Stimulated activated CD4-positive, alpha-beta T cell treated with anti-CD3 and anti-CD28 coated beads, Interleukin-4, amount 100 ng/mL, for 48 hours (primary cell): Measurements from ENCODE around the gene NRCAM.
"Not testable (repeated sequence)": the region's sequence is repeated elsewhere in the genome, so short reads cannot be mapped to it uniquely, and the experiment has no call there.

ENCODE experiments used
- DNase-seq, 2 donors: peaks; one replicate each; pipeline ENCODE4 v3.0.0-alpha.2; 2020; ENCODE audit warnings: low read depth in 2 of 2

NRCAM gene

DNA sequence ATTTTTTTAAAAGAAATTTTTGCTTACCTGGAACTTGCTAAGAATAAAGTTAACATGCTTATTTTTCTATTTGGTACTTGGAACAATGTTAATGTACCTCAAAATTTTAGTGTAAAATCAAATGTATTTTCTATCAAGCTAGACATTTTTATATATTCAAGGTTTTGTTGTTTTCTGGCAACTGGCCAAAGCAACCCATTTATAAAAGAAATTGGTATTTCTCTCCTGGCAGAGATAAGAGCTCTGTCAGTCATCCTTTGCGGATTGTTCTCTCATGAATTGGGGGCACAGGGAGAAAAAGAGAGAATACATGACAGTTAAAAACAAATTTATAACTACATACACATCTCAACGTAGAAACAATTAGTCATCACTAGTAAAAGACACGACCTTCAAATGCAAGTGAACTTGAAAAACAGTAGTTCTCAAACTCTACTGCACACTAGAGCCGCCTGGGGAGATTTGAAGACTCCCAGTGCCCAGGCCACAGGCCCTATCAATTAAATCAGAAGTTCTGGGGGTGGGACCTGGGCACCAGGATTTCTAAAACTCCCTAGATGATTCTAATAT, 173.7 kb downstream of the NRCAM start:
- no peak for DNase-seq

GRCh38 chr7:108280136-108280535, 176.1 kb downstream of the NRCAM start:
- no peak for DNase-seq

DNA sequence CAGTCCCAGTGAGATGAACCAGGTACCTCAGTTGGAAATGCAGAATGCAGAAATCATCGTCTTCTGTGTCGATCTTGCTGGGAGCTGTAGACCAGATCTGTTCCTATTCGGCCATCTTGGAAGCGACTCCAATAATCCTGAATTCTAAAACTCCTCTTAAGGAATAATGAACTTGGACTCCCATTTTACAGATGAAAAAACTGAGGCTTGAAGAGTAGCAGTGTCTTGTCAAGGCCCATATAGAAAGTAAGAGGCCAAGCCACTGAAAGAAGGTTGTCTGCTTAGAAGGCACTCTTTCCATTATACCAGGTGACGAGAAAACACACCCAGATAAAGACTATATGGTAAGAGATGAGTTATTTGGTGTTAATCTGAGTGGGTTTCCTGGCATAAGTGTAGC, 177.5 kb downstream of the NRCAM start:
- DNase-seq = no peak

- DNase-seq = no peak
These were observed 178.0 kb downstream of the NRCAM start for GRCh38 chr7:108278281-108278680.

- not testable (repeated sequence) for DNase-seq
These were observed 181.8 kb downstream of the NRCAM start for GRCh38 chr7:108274447-108274846.

DNA sequence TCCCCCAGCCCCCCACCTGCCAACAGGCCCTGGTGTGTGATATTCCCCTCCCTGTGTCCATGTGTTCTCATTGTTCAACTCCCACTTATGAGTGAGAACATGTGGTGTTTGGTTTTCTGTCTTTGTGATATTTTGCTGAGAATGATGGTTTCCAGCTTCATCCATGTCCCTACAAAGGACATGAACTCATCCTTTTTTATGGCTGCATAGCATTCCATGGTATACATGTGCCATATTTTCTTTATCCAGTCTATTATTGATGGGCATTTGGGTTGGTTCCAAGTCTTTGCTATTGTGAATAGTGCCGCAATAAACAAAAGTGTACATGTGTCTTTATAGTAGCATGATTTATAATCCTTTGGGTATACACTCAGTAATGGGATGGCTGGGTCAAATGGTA, 183.3 kb downstream of the NRCAM start:
- not testable (repeated sequence) for DNase-seq

DNA sequence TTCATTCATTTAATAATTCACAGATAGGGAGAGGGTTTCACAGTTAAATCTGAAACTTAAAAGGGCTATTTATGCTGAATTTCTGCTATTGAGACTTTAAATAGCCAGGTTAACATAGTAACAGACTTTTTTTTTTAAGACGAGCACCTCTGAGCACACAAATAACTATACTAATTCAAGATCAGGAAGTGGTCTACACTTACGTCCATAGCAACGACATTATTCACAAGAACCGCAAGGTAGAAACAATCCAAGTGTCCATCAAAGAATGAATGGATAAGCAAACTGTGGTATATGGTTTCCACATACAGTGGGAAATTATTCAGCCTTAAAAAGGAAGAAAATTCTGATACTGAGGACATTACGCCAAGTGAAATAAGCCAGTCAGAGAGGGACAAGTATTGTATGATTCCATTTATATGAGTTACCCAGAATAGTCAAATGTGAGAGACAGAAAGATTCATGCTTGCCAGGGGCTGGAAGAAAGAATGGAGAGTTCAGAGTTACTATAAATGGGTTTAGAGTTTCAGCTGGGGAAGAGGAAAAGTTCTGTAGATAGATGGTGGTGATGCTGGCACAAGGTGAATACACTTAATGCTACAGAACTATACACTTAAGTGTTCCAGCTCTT, 185.7 kb downstream of the NRCAM start:
- no peak for DNase-seq

DNA sequence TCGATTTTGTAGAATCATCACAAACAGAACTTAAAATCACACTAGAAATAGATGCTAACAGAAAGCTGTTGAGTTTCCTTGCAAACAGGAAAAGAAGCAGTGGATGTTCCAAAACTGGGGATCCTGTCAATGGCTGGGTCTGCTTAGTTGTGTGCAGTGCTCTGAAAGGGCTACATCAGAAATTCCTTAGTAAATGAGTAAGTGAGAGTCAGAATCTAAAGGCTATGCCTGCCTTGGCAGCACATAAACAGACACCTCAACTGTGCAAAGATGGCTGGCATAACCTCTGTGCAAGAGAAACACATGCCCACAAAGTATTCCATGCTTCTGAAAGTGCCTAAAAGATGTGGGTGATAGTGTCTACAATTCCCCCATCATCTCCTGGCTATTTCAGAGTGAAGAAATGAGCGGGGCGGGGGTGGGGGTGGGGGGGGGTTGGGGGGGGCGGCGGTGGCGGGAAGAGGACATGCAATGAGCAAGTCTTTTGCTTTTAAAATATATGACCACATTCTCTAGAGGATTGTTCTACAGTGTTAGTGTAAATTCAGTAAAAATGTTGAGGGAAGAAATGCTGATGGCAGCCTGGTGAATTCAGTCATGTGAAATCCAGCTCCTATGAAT, 187.9 kb downstream of the NRCAM start:
- no peak for DNase-seq

DNA sequence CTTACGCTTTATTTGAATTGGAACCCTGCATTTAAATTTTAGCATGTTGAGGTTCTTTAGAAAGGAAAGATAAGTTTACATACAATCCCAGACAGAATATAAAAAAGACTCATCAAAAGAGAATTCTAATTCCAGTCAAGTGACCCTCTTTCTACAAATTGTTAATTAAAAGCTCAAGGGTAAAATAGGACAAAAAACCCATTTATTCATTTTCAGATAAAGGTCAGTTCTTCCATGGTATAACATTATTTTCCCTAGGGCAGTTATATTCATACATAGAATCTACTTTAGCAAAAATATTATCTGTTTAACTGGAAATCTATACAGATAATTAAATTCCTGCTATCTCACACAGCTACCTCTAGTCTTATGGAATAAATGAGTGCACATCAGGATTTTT, 188.6 kb downstream of the NRCAM start:
- no peak for DNase-seq

DNA sequence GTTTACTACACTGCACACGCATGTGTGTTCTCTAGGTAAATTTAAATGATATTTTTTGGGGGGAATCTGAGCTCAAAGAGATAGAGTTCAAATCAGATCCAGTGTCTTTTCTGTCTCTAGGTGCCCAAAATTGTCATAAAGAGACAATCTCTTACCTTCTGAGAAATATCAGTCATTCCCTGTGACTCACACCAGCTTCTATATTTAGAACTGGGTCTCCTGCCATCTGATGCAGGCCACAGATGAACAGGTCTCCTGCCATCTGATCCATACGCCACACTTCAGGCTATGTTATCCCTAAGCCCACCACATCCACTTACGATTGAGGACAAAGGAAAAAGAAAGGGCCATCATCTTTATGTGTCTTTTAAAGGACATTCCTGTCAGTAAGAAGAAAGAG, 189.7 kb downstream of the NRCAM start:
- DNase-seq = no peak

- DNase-seq = no peak
These were observed 190.2 kb downstream of the NRCAM start for GRCh38 chr7:108266035-108266434.

DNA sequence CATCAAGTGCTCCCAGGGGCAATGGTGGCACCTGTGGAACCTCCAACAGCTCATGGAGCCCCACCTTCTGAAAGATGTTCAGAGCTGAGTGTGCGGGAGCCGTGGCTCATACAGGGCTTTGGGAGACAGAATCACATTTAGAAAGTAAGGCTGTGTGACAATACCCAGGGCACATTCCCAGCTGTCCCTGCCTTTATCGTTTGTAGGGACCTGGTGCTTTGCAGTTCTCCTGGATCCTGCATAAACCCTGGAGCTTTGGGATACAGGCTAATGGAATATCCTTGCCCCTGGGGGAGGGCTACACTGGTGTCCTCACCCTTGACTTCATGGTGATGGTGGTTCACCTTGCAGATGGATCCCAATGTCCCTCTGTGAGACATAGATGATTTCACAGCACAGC, 191.2 kb downstream of the NRCAM start:
- DNase-seq = no peak

DNA sequence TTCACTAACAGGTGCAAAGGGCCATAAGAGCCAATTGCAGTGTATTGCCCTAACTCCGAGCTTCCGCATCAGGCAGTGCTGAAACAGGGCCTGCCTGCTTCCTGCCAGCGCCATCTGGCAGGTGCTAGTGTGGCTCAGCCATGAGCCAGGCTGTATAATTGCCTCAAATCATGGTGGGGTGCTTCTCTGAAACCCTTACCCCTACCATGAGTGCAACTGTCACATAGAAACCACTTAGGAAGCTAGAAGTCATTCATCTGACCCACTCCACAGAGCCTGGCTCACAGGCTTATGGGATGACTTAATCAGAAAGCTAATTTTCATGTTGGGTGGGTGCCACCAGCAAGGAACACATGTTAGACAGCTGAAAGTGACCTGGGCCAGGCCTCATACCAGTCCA, 192.8 kb downstream of the NRCAM start:
- DNase-seq = no peak

GRCh38 chr7:108261560-108262255, 194.5 kb downstream of the NRCAM start:
- DNase-seq = no peak

DNA sequence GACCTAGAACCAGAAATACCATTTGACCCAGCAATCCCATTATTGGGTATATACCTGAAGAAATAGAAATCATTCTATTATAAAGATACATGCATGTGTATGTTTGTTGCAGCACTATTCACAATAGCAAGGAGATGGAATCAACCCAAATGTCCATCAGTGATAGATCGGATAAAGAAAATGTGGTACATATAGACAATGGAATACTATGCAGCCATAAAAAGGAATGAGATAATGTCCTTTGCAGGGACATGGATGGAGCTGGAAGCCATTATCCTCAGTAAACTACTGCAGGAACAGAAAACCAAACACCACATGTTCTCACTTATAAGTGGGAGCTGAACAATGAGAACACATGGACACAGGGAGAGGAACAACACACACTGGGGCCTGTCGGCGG, 196.8 kb downstream of the NRCAM start:
- not testable (repeated sequence) for DNase-seq

- no peak for DNase-seq
These were observed 198.3 kb downstream of the NRCAM start for GRCh38 chr7:108257954-108258353.

DNA sequence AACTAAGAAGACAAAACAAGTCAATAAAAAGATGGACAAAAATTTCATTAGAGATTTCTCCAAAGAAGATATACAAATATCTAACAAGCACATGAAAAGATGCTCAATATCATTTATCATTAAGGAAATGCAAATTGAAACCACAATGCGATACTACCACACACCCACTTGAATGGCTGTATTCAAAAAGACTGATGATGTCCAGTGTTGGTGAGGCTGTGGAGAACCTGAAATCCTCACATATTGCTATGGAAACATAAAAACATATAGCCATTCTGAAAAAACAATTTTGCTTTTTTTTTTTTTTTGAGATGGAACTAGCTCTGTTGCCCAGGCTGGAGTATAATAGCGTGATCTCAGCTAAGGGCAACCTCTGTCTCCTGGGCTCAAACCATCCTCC, 202.0 kb downstream of the NRCAM start:
- no peak for DNase-seq

- DNase-seq = no peak
These were observed 202.8 kb downstream of the NRCAM start for GRCh38 chr7:108253275-108254044.

- DNase-seq = no peak
These were observed 204.1 kb downstream of the NRCAM start for GRCh38 chr7:108252177-108252576.

GRCh38 chr7:108251700-108252099, 204.5 kb downstream of the NRCAM start:
- DNase-seq = no peak

GRCh38 chr7:108249453-108249852, 206.8 kb downstream of the NRCAM start:
- DNase-seq = no peak

- no peak for DNase-seq
These were observed 207.4 kb downstream of the NRCAM start for GRCh38 chr7:108248821-108249220.
